ENCODE data around the gene TNIK.

Gene TNIK

GRCh38 chr3:171460725-171461524 lies 720 bp upstream of the TNIK start:
- DNase-seq (ENCODE audit: extremely low read depth, low read depth), result peak; percentile 10
- TF ChIP-seq, protein P1, sequence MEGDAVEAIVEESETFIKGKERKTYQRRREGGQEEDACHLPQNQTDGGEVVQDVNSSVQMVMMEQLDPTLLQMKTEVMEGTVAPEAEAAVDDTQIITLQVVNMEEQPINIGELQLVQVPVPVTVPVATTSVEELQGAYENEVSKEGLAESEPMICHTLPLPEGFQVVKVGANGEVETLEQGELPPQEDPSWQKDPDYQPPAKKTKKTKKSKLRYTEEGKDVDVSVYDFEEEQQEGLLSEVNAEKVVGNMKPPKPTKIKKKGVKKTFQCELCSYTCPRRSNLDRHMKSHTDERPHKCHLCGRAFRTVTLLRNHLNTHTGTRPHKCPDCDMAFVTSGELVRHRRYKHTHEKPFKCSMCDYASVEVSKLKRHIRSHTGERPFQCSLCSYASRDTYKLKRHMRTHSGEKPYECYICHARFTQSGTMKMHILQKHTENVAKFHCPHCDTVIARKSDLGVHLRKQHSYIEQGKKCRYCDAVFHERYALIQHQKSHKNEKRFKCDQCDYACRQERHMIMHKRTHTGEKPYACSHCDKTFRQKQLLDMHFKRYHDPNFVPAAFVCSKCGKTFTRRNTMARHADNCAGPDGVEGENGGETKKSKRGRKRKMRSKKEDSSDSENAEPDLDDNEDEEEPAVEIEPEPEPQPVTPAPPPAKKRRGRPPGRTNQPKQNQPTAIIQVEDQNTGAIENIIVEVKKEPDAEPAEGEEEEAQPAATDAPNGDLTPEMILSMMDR (IDR thresholded peaks at IDR 0.05; ENCODE audit: low read depth, low read length), result peak; percentile 8

DNA sequence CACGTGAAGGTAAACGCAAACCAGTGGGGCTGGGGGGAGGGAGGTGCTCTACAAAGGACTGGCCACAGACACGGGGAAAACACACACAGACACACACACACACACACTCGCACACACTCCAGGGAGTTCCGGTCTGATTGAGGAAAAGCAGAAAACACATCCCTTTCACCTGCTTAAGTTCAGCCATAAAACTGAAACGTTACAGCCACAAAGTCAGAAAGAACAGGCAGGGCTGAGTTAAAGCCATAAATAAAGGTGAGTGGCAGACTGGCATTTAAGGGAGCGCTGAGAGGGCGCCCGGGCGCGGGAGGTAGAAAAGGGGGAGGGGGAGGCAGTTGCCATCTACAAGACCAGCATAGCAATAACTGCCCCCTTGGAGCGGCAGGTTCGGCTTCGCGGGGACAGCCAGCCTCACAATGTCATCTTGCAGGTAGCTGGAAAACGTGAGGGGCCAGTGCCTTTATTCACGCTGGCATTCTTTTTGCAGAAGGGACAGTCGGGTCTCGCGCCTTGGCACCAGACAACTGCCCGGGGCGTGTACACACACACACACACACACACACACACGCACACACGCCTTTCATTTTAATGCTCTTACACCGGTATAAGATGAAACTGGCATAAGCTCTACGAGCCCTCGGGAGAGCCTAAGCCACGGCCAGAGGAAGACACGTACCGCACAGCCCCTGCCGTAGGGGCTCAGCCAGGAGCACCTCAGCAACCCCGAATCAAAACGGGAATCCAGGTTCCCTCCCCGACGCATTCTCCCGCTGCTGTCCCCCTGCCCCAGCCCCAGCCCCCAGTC lies 866 bp downstream of the TNIK start:
- DNase-seq (ENCODE audit: extremely low read depth, low read depth), result no peak
- TF ChIP-seq, protein P1 (IDR thresholded peaks at IDR 0.05; ENCODE audit: low read depth, low read length), result no peak

GRCh38 chr3:171458864-171459136 lies 1.4 kb downstream of the TNIK start:
- DNase-seq (ENCODE audit: extremely low read depth, low read depth), result no peak
- TF ChIP-seq, protein P1 (IDR thresholded peaks at IDR 0.05; ENCODE audit: low read depth, low read length), result no peak

- no peak for DNase-seq (ENCODE audit: extremely low read depth, low read depth)
- TF ChIP-seq, protein P1 (IDR thresholded peaks at IDR 0.05; ENCODE audit: low read depth, low read length), result no peak
Measured at GRCh38 chr3:171458071-171458863, 1.9 kb downstream of the TNIK start.

DNA sequence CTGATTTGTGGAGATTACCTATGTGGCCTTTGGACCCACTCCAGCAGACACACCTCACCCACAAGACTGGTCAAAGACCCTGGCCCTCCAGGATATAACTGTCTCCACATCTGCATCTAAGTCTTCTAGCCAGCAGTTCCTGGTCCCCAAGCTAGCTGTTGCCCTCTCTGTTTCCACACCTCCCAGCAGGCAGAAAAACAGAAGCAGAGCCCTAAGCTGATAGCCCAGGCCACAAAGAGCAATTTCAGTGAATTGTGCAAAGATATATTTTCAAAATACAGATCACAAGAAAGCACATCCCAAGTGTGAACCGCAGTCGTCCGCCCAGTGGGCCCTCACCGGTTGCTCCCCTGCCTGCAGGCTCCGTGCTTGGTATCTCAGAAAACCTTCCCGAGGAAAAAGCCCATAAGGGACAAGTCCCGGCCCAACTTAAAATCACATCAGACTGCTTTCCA lies 2.6 kb downstream of the TNIK start:
- TF ChIP-seq, protein P1 (IDR thresholded peaks at IDR 0.05; ENCODE audit: low read depth, low read length), result no peak
- DNase-seq (ENCODE audit: extremely low read depth, low read depth), result no peak

DNA sequence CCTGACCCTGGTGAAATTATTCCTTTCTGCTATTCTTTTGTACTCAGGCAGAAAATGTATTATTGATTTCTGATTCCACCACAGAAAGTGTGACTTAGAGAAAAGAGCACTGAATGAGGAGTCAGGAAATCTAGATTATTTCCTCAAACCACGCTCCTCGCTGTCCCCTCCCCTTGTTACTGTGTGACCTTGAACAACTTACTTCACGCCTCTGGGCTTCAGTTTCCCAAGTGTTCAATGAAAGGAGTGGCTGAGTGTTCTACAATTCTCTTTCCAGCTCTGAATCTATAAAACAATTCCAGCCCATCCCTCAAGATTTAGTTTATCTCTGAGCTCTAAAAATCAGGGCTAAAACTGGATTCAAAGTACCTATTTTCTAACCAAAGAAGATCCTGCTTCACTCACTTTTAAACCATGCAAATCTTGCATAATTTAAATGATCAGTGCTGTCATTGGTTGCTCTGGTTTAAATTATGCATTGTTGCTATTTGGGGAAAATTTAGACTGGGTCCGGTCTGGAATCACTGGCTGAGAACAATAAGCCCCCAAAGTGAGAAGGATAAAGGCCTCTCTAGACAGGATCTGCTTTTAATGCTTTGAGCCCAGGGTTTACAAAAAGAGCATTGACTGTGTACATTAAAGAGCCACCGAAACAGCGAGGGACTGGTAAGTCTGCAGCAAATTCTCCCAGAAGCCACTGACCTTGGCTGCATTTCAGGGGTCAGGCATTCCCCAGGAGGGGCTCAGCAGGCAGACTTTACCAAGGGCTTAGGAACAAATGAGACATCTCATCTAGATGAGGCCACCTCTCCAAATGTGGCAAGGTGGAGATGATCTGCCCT lies 3.2 kb downstream of the TNIK start:
- TF ChIP-seq, protein P1 (IDR thresholded peaks at IDR 0.05; ENCODE audit: low read depth, low read length), result no peak
- DNase-seq (ENCODE audit: extremely low read depth, low read depth), result no peak

All from AG09319 (cell line).